ENCODE data around the gene FBXW7. TPM values are rescaled to one million over a fixed set of nuclear protein-coding genes. Genes with fewer than 3 reads are reported as not detected.

FBXW7 gene
- total RNA-seq, 1 experiment from 2014 or later, result 23.0 TPM

GRCh38 chr4:152513078-152513477, 22.8 kb downstream of the FBXW7 start:
- peak; percentile 41; the same call in 1 of the 2 replicates for ATAC-seq
- no peaks in the 10 kb centered on the region for H3K27me3 Mint-ChIP-seq (ENCODE audit: low read depth)
- peak overlapping the region; percentile 59; the same call in 1 of the 2 replicates for H3K27ac Mint-ChIP-seq

GRCh38 chr4:152512483-152512882, 23.4 kb downstream of the FBXW7 start:
- Mint-ChIP-seq H3K4me3 (no peak overlapping the region), H3K4me1 (peaks cover 44% of the 10 kb centered on the region), H3K36me3 (no peaks in the 10 kb centered on the region), H3K27ac (no peak overlapping the region), H3K9me3 (no peaks in the 10 kb centered on the region), H3K27me3 (ENCODE audit: low read depth) (no peaks in the 10 kb centered on the region)
- ATAC-seq, result no peak
- DNase-seq (ENCODE audit: low spot score), result no peak
- TF ChIP-seq CREM (CRISPR knock-in tag; IDR thresholded peaks at IDR 0.05) (no peak), AFF4 (CRISPR knock-in tag; IDR thresholded peaks at IDR 0.05; ENCODE audit: borderline replicate concordance) (no peak)
- ChIA-PET CTCF (no interaction called here), POLR2A (no interaction called here)

More at GRCh38 chr4:152513078-152513477, 22.8 kb downstream of the FBXW7 start:
- DNase-seq (ENCODE audit: low spot score), result no peak
- TF ChIP-seq, protein P1, sequence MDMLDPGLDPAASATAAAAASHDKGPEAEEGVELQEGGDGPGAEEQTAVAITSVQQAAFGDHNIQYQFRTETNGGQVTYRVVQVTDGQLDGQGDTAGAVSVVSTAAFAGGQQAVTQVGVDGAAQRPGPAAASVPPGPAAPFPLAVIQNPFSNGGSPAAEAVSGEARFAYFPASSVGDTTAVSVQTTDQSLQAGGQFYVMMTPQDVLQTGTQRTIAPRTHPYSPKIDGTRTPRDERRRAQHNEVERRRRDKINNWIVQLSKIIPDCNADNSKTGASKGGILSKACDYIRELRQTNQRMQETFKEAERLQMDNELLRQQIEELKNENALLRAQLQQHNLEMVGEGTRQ (CRISPR knock-in tag; IDR thresholded peaks at IDR 0.05), result no peak
- TF ChIP-seq TP53 (CRISPR knock-in tag; IDR thresholded peaks at IDR 0.05) (no peak), ZNF263 (CRISPR knock-in tag; IDR thresholded peaks at IDR 0.05; ENCODE audit: low read depth) (no peak), GTF2I (CRISPR knock-in tag; conservative IDR thresholded peaks at IDR 0.05) (no peak), FOXP1 (CRISPR knock-in tag; IDR thresholded peaks at IDR 0.05; ENCODE audit: borderline replicate concordance) (no peak), SMAD3 (CRISPR knock-in tag; IDR thresholded peaks at IDR 0.05; ENCODE audit: borderline replicate concordance) (no peak), TCF7 (CRISPR knock-in tag; IDR thresholded peaks at IDR 0.05; ENCODE audit: low read depth) (no peak), FOXP4 (CRISPR knock-in tag; IDR thresholded peaks at IDR 0.05) (no peak)
- TF ChIP-seq, protein P2, sequence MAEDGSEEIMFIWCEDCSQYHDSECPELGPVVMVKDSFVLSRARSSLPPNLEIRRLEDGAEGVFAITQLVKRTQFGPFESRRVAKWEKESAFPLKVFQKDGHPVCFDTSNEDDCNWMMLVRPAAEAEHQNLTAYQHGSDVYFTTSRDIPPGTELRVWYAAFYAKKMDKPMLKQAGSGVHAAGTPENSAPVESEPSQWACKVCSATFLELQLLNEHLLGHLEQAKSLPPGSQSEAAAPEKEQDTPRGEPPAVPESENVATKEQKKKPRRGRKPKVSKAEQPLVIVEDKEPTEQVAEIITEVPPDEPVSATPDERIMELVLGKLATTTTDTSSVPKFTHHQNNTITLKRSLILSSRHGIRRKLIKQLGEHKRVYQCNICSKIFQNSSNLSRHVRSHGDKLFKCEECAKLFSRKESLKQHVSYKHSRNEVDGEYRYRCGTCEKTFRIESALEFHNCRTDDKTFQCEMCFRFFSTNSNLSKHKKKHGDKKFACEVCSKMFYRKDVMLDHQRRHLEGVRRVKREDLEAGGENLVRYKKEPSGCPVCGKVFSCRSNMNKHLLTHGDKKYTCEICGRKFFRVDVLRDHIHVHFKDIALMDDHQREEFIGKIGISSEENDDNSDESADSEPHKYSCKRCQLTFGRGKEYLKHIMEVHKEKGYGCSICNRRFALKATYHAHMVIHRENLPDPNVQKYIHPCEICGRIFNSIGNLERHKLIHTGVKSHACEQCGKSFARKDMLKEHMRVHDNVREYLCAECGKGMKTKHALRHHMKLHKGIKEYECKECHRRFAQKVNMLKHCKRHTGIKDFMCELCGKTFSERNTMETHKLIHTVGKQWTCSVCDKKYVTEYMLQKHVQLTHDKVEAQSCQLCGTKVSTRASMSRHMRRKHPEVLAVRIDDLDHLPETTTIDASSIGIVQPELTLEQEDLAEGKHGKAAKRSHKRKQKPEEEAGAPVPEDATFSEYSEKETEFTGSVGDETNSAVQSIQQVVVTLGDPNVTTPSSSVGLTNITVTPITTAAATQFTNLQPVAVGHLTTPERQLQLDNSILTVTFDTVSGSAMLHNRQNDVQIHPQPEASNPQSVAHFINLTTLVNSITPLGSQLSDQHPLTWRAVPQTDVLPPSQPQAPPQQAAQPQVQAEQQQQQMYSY (CRISPR knock-in tag; IDR thresholded peaks at IDR 0.05), result no peak
- TF ChIP-seq, protein P3, sequence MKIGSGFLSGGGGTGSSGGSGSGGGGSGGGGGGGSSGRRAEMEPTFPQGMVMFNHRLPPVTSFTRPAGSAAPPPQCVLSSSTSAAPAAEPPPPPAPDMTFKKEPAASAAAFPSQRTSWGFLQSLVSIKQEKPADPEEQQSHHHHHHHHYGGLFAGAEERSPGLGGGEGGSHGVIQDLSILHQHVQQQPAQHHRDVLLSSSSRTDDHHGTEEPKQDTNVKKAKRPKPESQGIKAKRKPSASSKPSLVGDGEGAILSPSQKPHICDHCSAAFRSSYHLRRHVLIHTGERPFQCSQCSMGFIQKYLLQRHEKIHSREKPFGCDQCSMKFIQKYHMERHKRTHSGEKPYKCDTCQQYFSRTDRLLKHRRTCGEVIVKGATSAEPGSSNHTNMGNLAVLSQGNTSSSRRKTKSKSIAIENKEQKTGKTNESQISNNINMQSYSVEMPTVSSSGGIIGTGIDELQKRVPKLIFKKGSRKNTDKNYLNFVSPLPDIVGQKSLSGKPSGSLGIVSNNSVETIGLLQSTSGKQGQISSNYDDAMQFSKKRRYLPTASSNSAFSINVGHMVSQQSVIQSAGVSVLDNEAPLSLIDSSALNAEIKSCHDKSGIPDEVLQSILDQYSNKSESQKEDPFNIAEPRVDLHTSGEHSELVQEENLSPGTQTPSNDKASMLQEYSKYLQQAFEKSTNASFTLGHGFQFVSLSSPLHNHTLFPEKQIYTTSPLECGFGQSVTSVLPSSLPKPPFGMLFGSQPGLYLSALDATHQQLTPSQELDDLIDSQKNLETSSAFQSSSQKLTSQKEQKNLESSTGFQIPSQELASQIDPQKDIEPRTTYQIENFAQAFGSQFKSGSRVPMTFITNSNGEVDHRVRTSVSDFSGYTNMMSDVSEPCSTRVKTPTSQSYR (CRISPR knock-in tag; IDR thresholded peaks at IDR 0.05), result no peak
- POLR2A ChIA-PET, result no interaction called here
- CTCF ChIA-PET, result no interaction called here
- Mint-ChIP-seq H3K36me3 (no peaks in the 10 kb centered on the region), H3K4me3 (no peak overlapping the region), H3K9me3 (no peaks in the 10 kb centered on the region), H3K4me1 (peaks cover 44% of the 10 kb centered on the region)

All from WTC11 (cell line).